Ascending aorta (tissue), 2 donors: ENCODE measurements around the gene SRGAP1. TPM values are rescaled to one million over a fixed set of nuclear protein-coding genes. Genes with fewer than 3 reads are reported as not detected.
A peak's percentile ranks its signal among the peaks of the same experiment; 100 is the strongest.

Experiments
- DNase-seq, 2 donors: peaks; one replicate each; pipeline ENCODE4 v3.0.0-alpha.2; 2019; ENCODE audit warnings: low spot score in 2 of 2
- H3K27ac ChIP-seq, 2 donors: fragments of 200-600 bp; sonication (generic); one replicate each; pipeline ENCODE4 v1.5.1; 2016 to 2017; ENCODE audit warnings: mild to moderate bottlenecking in 1 of 2
- H3K27me3 ChIP-seq: fragments of 200-600 bp; sonication (generic); one replicate; pipeline ENCODE4 v1.5.1; 2017
- H3K36me3 ChIP-seq, 2 donors: fragments of 200-600 bp; sonication (generic); one replicate each; pipeline ENCODE4 v1.5.1; 2016
- H3K4me1 ChIP-seq, 2 donors: fragments of 200-600 bp; sonication (generic); one replicate each; pipeline ENCODE4 v1.5.1; 2016 to 2017; ENCODE audit warnings: mild to moderate bottlenecking in 1 of 2
- H3K4me3 ChIP-seq, 2 donors: fragments of 200-600 bp; sonication (generic); one replicate each; pipeline ENCODE4 v1.5.1; 2016 to 2017; ENCODE audit warnings: mild to moderate bottlenecking in 1 of 2
- H3K9me3 ChIP-seq, 2 donors: fragments of 200-600 bp; sonication (generic); one replicate each; pipeline ENCODE4 v1.5.1; 2016
- intact Hi-C: fragments of 100-400 bp; cut with DNase I; formaldehyde crosslinking; loops from one replicate; pipeline ENCODE4 v1.15.1; 2023
- total RNA-seq: library from RNA; depleted of rRNA; stranded (reverse); fragments of >200 nt; gene quantifications from one replicate; pipeline ENCODE4 v1.1.0, GENCODE V29; 2016
- TF ChIP-seq, protein P1 (sequence below), 3 experiments: fragments of 200-600 bp in 2 of 3; fragments of 450-650 bp in 1 of 3; sonication (generic) in 2 of 3; IDR thresholded peaks; one replicate each; pipeline ENCODE4 v1.5.1; 2016 to 2019; ENCODE audit warnings: antibody characterized with exemption in 3 of 3, mild to moderate bottlenecking in 1 of 3, moderate library complexity in 1 of 3

The SRGAP1 gene
- total RNA-seq, result 5.5 TPM

GRCh38 chr12:63844391-63845341 is at the start of gene SRGAP1:
SRGAP1 (plus strand) TSS chr12:63844700; CDS start chr12:63844817, 117 bp downstream.
- peak within 1 kb of the TSS; percentile 96 to 98 for H3K27ac ChIP-seq
- H3K36me3 ChIP-seq, result no peaks in the 10 kb centered on the region
- peak within 1 kb of the TSS; percentile 80 to 96 for H3K4me3 ChIP-seq
- DNase-seq, result peak in 1 of 2 donors; percentile 80
- no peaks in the 10 kb centered on the region for H3K9me3 ChIP-seq
- intact Hi-C loops, result loop anchor here (5.0 to 10.0 kb wide), 2 partner anchors 243 to 1380 kb away; partner anchors contain the start of gene MON2
- TF ChIP-seq, protein P1, sequence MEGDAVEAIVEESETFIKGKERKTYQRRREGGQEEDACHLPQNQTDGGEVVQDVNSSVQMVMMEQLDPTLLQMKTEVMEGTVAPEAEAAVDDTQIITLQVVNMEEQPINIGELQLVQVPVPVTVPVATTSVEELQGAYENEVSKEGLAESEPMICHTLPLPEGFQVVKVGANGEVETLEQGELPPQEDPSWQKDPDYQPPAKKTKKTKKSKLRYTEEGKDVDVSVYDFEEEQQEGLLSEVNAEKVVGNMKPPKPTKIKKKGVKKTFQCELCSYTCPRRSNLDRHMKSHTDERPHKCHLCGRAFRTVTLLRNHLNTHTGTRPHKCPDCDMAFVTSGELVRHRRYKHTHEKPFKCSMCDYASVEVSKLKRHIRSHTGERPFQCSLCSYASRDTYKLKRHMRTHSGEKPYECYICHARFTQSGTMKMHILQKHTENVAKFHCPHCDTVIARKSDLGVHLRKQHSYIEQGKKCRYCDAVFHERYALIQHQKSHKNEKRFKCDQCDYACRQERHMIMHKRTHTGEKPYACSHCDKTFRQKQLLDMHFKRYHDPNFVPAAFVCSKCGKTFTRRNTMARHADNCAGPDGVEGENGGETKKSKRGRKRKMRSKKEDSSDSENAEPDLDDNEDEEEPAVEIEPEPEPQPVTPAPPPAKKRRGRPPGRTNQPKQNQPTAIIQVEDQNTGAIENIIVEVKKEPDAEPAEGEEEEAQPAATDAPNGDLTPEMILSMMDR (IDR thresholded peaks at IDR 0.05), result no peak
- H3K4me1 ChIP-seq, result peaks cover 0 to 4% of the 10 kb centered on the region in 2 donors
- H3K27me3 ChIP-seq, result no peaks in the 10 kb centered on the region

GRCh38 chr12:63795032-63795687 is 49.3 kb upstream of the SRGAP1 start:
- DNase-seq, result no peak
- Histone ChIP-seq H3K27ac (no peak overlapping the region), H3K27me3 (no peaks in the 10 kb centered on the region), H3K36me3 (peaks cover 3 to 4% of the 10 kb centered on the region in 2 donors), H3K9me3 (no peaks in the 10 kb centered on the region), H3K4me1 (no peaks in the 10 kb centered on the region), H3K4me3 (no peak overlapping the region)
- TF ChIP-seq, protein P1 (IDR thresholded peaks at IDR 0.05), result no peak
- intact Hi-C loops, result no loop called here

GRCh38 chr12:63795944-63796343 is 48.6 kb upstream of the SRGAP1 start:
- Histone ChIP-seq H3K4me1 (no peaks in the 10 kb centered on the region), H3K9me3 (no peaks in the 10 kb centered on the region), H3K27ac (no peak overlapping the region), H3K4me3 (no peak overlapping the region), H3K36me3 (peaks cover 0 to under 1% of the 10 kb centered on the region in 2 donors), H3K27me3 (no peaks in the 10 kb centered on the region)
- intact Hi-C loops, result no loop called here
- no peak for DNase-seq
- TF ChIP-seq, protein P1 (IDR thresholded peaks at IDR 0.05), result no peak

- TF ChIP-seq, protein P1 (IDR thresholded peaks at IDR 0.05), result peak; percentile 12 to 58 (median 46)
- no peak overlapping the region for H3K4me3 ChIP-seq
- no peak overlapping the region for H3K27ac ChIP-seq
- intact Hi-C loops, result loop anchor here (2.0 to 10.0 kb wide), 3 partner anchors 135 to 697 kb away; partner anchors contain the start of gene DPY19L2
- H3K27me3 ChIP-seq, result no peaks in the 10 kb centered on the region
- no peak for DNase-seq
- H3K36me3 ChIP-seq, result peaks cover 0 to 5% of the 10 kb centered on the region in 2 donors
- H3K4me1 ChIP-seq, result no peaks in the 10 kb centered on the region
- H3K9me3 ChIP-seq, result no peaks in the 10 kb centered on the region
Observed at GRCh38 chr12:63802012-63802608, 42.4 kb upstream of the SRGAP1 start.

GRCh38 chr12:63804746-63805145 is 39.8 kb upstream of the SRGAP1 start:
- no peaks in the 10 kb centered on the region for H3K4me1 ChIP-seq
- no peaks in the 10 kb centered on the region for H3K9me3 ChIP-seq
- H3K4me3 ChIP-seq, result no peak overlapping the region
- DNase-seq, result no peak
- intact Hi-C loops, result loop anchor here (5.0 to 10.0 kb wide), 2 partner anchors 137 to 390 kb away; partner anchors contain the start of gene DPY19L2
- TF ChIP-seq, protein P1 (IDR thresholded peaks at IDR 0.05), result no peak
- no peak overlapping the region for H3K27ac ChIP-seq
- peaks cover 0 to 18% of the 10 kb centered on the region in 2 donors for H3K36me3 ChIP-seq
- no peaks in the 10 kb centered on the region for H3K27me3 ChIP-seq
